ENCODE measurements around the gene SF3B6. TPM values are rescaled to one million over a fixed set of nuclear protein-coding genes. Genes with fewer than 3 reads are reported as not detected.

SF3B6 gene
- total RNA-seq, 1 experiment from 2014 or later, result 117 TPM

DNA sequence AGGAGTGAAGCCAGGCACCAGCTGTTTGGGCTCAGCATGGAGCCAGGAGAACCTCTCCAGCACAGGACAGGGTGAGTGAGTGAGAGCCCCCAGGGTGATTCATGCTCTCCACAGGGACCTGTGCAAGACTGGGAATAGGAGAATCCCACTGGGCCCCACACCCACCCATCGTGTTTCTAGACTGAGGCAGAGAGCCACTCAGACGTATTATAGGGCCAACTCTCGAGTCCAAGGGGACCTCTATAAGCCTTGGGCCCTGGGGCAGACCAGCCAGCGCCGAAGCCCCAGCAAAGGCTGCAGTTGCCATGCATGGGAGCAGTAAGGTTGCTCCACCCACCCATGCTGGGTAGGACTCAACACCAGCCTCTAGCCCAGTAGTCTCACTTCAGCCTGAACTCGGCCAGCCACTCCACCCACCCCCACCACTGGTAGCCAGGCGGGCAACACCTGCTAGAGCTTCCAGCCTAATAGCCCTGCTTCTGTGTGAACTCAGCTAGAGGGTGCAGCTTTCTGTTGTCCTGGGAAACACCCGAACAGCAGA is 28.1 kb upstream of the SF3B6 start (continued):
- TF ChIP-seq, protein P1, sequence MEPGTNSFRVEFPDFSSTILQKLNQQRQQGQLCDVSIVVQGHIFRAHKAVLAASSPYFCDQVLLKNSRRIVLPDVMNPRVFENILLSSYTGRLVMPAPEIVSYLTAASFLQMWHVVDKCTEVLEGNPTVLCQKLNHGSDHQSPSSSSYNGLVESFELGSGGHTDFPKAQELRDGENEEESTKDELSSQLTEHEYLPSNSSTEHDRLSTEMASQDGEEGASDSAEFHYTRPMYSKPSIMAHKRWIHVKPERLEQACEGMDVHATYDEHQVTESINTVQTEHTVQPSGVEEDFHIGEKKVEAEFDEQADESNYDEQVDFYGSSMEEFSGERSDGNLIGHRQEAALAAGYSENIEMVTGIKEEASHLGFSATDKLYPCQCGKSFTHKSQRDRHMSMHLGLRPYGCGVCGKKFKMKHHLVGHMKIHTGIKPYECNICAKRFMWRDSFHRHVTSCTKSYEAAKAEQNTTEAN (CRISPR knock-in tag; IDR thresholded peaks at IDR 0.05), result no peak
- TF ChIP-seq, protein P2, sequence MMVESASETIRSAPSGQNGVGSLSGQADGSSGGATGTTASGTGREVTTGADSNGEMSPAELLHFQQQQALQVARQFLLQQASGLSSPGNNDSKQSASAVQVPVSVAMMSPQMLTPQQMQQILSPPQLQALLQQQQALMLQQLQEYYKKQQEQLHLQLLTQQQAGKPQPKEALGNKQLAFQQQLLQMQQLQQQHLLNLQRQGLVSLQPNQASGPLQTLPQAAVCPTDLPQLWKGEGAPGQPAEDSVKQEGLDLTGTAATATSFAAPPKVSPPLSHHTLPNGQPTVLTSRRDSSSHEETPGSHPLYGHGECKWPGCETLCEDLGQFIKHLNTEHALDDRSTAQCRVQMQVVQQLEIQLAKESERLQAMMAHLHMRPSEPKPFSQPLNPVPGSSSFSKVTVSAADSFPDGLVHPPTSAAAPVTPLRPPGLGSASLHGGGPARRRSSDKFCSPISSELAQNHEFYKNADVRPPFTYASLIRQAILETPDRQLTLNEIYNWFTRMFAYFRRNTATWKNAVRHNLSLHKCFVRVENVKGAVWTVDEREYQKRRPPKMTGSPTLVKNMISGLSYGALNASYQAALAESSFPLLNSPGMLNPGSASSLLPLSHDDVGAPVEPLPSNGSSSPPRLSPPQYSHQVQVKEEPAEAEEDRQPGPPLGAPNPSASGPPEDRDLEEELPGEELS (CRISPR knock-in tag; IDR thresholded peaks at IDR 0.05), result no peak
- TF ChIP-seq, protein P3, sequence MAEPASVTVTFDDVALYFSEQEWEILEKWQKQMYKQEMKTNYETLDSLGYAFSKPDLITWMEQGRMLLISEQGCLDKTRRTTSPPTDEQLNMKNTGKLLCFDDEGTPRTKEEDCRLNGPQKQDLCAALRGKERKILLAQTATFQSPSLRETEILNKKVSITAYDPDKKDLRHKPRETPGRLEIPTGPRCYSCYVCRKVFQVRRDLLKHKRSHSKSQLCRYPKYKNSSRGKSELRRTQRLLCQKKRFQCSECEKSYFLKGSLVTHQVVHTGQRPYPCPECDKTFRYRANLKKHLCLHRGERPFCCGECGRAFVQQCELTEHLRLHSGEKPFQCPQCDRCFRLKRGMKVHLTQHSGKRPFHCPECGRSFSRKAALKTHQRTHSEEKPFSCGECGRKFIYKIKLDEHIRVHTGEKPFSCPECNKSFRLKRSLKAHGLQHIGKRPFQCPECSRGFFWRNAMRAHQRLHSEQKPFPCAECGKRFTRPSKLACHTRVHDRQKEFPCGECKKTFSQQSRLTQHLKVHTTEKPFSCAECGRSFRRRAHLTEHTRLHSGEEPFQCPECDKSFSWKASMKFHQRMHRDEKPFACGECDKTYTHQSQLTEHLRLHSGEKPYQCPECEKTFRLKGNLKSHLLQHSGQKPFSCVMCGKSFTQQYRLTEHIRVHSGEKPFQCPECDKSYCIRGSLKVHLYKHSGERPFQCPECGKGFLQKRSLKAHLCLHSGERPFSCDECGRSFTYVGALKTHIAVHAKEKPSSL (CRISPR knock-in tag; conservative IDR thresholded peaks at IDR 0.05), result no peak

DNA sequence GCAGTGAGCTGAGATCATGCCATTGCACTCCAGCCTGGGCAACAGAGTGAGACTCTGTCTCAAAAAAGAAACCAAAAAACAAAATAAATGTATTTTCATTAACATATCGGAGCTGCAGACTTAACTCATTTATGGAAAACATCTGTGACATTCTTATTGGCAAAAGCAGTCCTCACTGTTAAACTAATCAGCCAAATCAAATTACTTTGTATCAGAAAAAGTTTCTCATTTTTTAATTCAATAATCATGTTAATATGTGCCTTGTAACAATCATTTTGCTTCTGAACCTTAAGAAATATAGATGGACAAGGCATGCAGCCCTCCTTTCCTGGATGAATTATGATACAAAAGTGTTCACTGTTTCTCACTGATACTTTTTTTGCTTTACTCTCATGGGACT is 26.6 kb upstream of the SF3B6 start:
- H3K4me1 Mint-ChIP-seq, result 0 out of 2 replicates have a peak, but pooled peaks cover 4% of the 10 kb centered on the region
- ChIA-PET CTCF (interaction anchor here (2.5 kb wide), 1 partner anchor 19 kb away, joined by 8 read pairs; the partner anchor contains the start of gene TP53I3), POLR2A (no interaction called here)
- H3K36me3 Mint-ChIP-seq, result peaks cover 9% of the 10 kb centered on the region
- H3K4me3 Mint-ChIP-seq, result no peak overlapping the region
- ATAC-seq, result no peak
- H3K9me3 Mint-ChIP-seq, result peaks cover 24% of the 10 kb centered on the region
- H3K27me3 Mint-ChIP-seq (ENCODE audit: low read depth), result peaks cover 24% of the 10 kb centered on the region
- DNase-seq (ENCODE audit: low spot score), result no peak
- H3K27ac Mint-ChIP-seq, result no peak overlapping the region
- TF ChIP-seq, protein P4, sequence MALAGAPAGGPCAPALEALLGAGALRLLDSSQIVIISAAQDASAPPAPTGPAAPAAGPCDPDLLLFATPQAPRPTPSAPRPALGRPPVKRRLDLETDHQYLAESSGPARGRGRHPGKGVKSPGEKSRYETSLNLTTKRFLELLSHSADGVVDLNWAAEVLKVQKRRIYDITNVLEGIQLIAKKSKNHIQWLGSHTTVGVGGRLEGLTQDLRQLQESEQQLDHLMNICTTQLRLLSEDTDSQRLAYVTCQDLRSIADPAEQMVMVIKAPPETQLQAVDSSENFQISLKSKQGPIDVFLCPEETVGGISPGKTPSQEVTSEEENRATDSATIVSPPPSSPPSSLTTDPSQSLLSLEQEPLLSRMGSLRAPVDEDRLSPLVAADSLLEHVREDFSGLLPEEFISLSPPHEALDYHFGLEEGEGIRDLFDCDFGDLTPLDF (CRISPR knock-in tag; IDR thresholded peaks at IDR 0.05), result no peak
- TF ChIP-seq, protein P5, sequence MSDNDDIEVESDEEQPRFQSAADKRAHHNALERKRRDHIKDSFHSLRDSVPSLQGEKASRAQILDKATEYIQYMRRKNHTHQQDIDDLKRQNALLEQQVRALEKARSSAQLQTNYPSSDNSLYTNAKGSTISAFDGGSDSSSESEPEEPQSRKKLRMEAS (CRISPR knock-in tag; IDR thresholded peaks at IDR 0.05), result no peak
- TF ChIP-seq ELF4 (CRISPR knock-in tag; IDR thresholded peaks at IDR 0.05; ENCODE audit: low read depth) (no peak), FOXP1 (CRISPR knock-in tag; IDR thresholded peaks at IDR 0.05; ENCODE audit: borderline replicate concordance) (no peak), IRF2 (CRISPR knock-in tag; IDR thresholded peaks at IDR 0.05; ENCODE audit: borderline replicate concordance, low read depth) (no peak), ZNF263 (CRISPR knock-in tag; IDR thresholded peaks at IDR 0.05; ENCODE audit: low read depth) (no peak), CBFB (CRISPR knock-in tag; IDR thresholded peaks at IDR 0.05; ENCODE audit: low read depth) (no peak), ESRRA (CRISPR knock-in tag; IDR thresholded peaks at IDR 0.05; ENCODE audit: borderline replicate concordance) (no peak), ZNF416 (CRISPR knock-in tag; IDR thresholded peaks at IDR 0.05) (no peak), ZNF219 (CRISPR knock-in tag; IDR thresholded peaks at IDR 0.05; ENCODE audit: borderline replicate concordance) (no peak)
- TF ChIP-seq, protein P6, sequence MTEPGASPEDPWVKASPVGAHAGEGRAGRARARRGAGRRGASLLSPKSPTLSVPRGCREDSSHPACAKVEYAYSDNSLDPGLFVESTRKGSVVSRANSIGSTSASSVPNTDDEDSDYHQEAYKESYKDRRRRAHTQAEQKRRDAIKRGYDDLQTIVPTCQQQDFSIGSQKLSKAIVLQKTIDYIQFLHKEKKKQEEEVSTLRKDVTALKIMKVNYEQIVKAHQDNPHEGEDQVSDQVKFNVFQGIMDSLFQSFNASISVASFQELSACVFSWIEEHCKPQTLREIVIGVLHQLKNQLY (CRISPR knock-in tag; IDR thresholded peaks at IDR 0.05), result no peak
- TF ChIP-seq, protein P7, sequence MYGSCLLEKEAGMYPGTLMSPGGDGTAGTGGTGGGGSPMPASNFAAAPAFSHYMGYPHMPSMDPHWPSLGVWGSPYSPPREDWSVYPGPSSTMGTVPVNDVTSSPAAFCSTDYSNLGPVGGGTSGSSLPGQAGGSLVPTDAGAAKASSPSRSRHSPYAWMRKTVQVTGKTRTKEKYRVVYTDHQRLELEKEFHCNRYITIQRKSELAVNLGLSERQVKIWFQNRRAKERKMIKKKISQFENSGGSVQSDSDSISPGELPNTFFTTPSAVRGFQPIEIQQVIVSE (CRISPR knock-in tag; IDR thresholded peaks at IDR 0.05; ENCODE audit: borderline replicate concordance), result no peak
- TF ChIP-seq, protein P8, sequence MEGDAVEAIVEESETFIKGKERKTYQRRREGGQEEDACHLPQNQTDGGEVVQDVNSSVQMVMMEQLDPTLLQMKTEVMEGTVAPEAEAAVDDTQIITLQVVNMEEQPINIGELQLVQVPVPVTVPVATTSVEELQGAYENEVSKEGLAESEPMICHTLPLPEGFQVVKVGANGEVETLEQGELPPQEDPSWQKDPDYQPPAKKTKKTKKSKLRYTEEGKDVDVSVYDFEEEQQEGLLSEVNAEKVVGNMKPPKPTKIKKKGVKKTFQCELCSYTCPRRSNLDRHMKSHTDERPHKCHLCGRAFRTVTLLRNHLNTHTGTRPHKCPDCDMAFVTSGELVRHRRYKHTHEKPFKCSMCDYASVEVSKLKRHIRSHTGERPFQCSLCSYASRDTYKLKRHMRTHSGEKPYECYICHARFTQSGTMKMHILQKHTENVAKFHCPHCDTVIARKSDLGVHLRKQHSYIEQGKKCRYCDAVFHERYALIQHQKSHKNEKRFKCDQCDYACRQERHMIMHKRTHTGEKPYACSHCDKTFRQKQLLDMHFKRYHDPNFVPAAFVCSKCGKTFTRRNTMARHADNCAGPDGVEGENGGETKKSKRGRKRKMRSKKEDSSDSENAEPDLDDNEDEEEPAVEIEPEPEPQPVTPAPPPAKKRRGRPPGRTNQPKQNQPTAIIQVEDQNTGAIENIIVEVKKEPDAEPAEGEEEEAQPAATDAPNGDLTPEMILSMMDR (IDR thresholded peaks at IDR 0.05), result no peak
- TF ChIP-seq, protein P9, sequence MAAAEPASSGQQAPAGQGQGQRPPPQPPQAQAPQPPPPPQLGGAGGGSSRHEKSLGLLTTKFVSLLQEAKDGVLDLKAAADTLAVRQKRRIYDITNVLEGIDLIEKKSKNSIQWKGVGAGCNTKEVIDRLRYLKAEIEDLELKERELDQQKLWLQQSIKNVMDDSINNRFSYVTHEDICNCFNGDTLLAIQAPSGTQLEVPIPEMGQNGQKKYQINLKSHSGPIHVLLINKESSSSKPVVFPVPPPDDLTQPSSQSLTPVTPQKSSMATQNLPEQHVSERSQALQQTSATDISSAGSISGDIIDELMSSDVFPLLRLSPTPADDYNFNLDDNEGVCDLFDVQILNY (CRISPR knock-in tag; IDR thresholded peaks at IDR 0.05), result no peak
- TF ChIP-seq, protein P10, sequence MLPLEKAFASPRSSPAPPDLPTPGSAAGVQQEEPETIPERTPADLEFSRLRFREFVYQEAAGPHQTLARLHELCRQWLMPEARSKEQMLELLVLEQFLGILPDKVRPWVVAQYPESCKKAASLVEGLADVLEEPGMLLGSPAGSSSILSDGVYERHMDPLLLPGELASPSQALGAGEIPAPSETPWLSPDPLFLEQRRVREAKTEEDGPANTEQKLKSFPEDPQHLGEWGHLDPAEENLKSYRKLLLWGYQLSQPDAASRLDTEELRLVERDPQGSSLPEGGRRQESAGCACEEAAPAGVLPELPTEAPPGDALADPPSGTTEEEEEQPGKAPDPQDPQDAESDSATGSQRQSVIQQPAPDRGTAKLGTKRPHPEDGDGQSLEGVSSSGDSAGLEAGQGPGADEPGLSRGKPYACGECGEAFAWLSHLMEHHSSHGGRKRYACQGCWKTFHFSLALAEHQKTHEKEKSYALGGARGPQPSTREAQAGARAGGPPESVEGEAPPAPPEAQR (CRISPR knock-in tag; IDR thresholded peaks at IDR 0.05), result no peak
- TF ChIP-seq, protein P11, sequence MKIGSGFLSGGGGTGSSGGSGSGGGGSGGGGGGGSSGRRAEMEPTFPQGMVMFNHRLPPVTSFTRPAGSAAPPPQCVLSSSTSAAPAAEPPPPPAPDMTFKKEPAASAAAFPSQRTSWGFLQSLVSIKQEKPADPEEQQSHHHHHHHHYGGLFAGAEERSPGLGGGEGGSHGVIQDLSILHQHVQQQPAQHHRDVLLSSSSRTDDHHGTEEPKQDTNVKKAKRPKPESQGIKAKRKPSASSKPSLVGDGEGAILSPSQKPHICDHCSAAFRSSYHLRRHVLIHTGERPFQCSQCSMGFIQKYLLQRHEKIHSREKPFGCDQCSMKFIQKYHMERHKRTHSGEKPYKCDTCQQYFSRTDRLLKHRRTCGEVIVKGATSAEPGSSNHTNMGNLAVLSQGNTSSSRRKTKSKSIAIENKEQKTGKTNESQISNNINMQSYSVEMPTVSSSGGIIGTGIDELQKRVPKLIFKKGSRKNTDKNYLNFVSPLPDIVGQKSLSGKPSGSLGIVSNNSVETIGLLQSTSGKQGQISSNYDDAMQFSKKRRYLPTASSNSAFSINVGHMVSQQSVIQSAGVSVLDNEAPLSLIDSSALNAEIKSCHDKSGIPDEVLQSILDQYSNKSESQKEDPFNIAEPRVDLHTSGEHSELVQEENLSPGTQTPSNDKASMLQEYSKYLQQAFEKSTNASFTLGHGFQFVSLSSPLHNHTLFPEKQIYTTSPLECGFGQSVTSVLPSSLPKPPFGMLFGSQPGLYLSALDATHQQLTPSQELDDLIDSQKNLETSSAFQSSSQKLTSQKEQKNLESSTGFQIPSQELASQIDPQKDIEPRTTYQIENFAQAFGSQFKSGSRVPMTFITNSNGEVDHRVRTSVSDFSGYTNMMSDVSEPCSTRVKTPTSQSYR (CRISPR knock-in tag; IDR thresholded peaks at IDR 0.05), result no peak

All from WTC11 (cell line).